Activated CD4-positive, alpha-beta T cell treated with anti-CD3 and anti-CD28 coated beads for 36 hours (primary cell): ENCODE data around the gene NEXN. TPM values are rescaled to one million over a fixed set of nuclear protein-coding genes. Genes with fewer than 3 reads are reported as not detected.

Source experiments
- ATAC-seq: fragments of 200-7000 bp; cut with Tn5 transposase; one replicate; pipeline ENCODE4 v1.10.0; 2021; ENCODE audit warnings: mild to moderate bottlenecking, moderate library complexity
- CTCF ChIA-PET: fragments of 350-600 bp; sonication (Branson Sonifier 250); formaldehyde crosslinking; loops from one replicate; lab custom pipeline; 2021; ENCODE audit warnings: antibody characterized with exemption; lab: Charles Lee
- POLR2A ChIA-PET: fragments of 350-600 bp; sonication (Branson Sonifier 250); formaldehyde crosslinking; loops from one replicate; lab custom pipeline; 2021; ENCODE audit warnings: antibody characterized with exemption, inconsistent platforms; lab: Charles Lee
- DNase-seq: peaks from one replicate; pipeline ENCODE4 v3.0.0-alpha.2; 2020
- H3K27ac Mint-ChIP-seq: one replicate; pipeline ENCODE4 v1.8.0; 2021; ENCODE audit warnings: mixed read lengths
- H3K27me3 Mint-ChIP-seq: one replicate; pipeline ENCODE4 v1.8.0; 2021; ENCODE audit warnings: mixed read lengths
- H3K36me3 Mint-ChIP-seq: one replicate; pipeline ENCODE4 v1.8.0; 2021; ENCODE audit warnings: low read depth, mixed read lengths
- H3K4me1 Mint-ChIP-seq: one replicate; pipeline ENCODE4 v1.8.0; 2021; ENCODE audit warnings: mixed read lengths
- H3K4me3 Mint-ChIP-seq: one replicate; pipeline ENCODE4 v1.8.0; 2021; ENCODE audit warnings: mild to moderate bottlenecking, moderate library complexity, mixed read lengths
- H3K9me3 Mint-ChIP-seq: one replicate; pipeline ENCODE4 v1.8.0; 2021; ENCODE audit warnings: low read depth, mixed read lengths
- intact Hi-C, 2 experiments: fragments of 100-400 bp; cut with DNase I in 1 of 2; cut with micrococcal nuclease in 1 of 2; formaldehyde crosslinking; loops; one replicate each; pipeline versions ENCODE4 v1.14.2 to v1.15.1; 2022 to 2024; cut with DNase I, micrococcal nuclease
- total RNA-seq, 2 experiments: library from RNA; stranded (reverse); gene quantifications; one replicate each; pipeline ENCODE4 v1.2.3, GENCODE V29; 2021

The NEXN gene
- total RNA-seq, 2 experiments from 2014 or later: 2.1 to 3.6 TPM

GRCh38 chr1:77874804-77875445, 13.5 kb upstream of the NEXN start:
- ChIA-PET POLR2A (no interaction called here), CTCF (interaction anchor here (0.7 to 1.6 kb wide), 2 partner anchors 10 to 26 kb away, joined by 3 read pairs; no protein-coding TSS in a partner anchor)
- H3K27me3 Mint-ChIP-seq: no peaks in the 10 kb centered on the region
- no peak for ATAC-seq
- no peak overlapping the region for H3K27ac Mint-ChIP-seq
- intact Hi-C loops: no loop called here
- no peak overlapping the region for H3K4me3 Mint-ChIP-seq
- DNase-seq: no peak
- H3K36me3 Mint-ChIP-seq: peaks cover 5% of the 10 kb centered on the region
- H3K9me3 Mint-ChIP-seq: no peaks in the 10 kb centered on the region
- no peaks in the 10 kb centered on the region for H3K4me1 Mint-ChIP-seq

- Mint-ChIP-seq H3K4me3 (no peak overlapping the region), H3K4me1 (peaks cover 4% of the 10 kb centered on the region), H3K9me3 (no peaks in the 10 kb centered on the region), H3K27me3 (no peaks in the 10 kb centered on the region), H3K36me3 (peaks cover 5% of the 10 kb centered on the region), H3K27ac (no peak overlapping the region)
- no peak for ATAC-seq
- CTCF ChIA-PET: no interaction called here
- no peak for DNase-seq
- intact Hi-C loops: no loop called here
- POLR2A ChIA-PET: no interaction called here
Measured at GRCh38 chr1:77876884-77877283, 11.5 kb upstream of the NEXN start.

GRCh38 chr1:77881061-77881460, 7.4 kb upstream of the NEXN start:
- no peak for ATAC-seq
- Mint-ChIP-seq H3K9me3 (no peaks in the 10 kb centered on the region), H3K27ac (no peak overlapping the region), H3K4me3 (no peak overlapping the region), H3K27me3 (peaks cover 2% of the 10 kb centered on the region), H3K4me1 (peaks cover 4% of the 10 kb centered on the region), H3K36me3 (peaks cover 4% of the 10 kb centered on the region)
- ChIA-PET POLR2A (no interaction called here), CTCF (no interaction called here)
- intact Hi-C loops: no loop called here
- no peak for DNase-seq

- Mint-ChIP-seq H3K27me3 (peaks cover 8% of the 10 kb centered on the region), H3K4me3 (no peak overlapping the region), H3K4me1 (peaks cover 4% of the 10 kb centered on the region), H3K27ac (no peak overlapping the region), H3K9me3 (no peaks in the 10 kb centered on the region), H3K36me3 (peaks cover 8% of the 10 kb centered on the region)
- ChIA-PET CTCF (no interaction called here), POLR2A (no interaction called here)
- intact Hi-C loops: no loop called here
- DNase-seq: no peak
- no peak for ATAC-seq
Measured at GRCh38 chr1:77882411-77882810, 6.0 kb upstream of the NEXN start.

- peaks cover 9% of the 10 kb centered on the region for H3K4me1 Mint-ChIP-seq
- H3K9me3 Mint-ChIP-seq: no peaks in the 10 kb centered on the region
- peaks cover 17% of the 10 kb centered on the region for H3K27me3 Mint-ChIP-seq
- ChIA-PET CTCF (interaction anchor here (1.3 to 1.6 kb wide), 2 partner anchors 11 to 18 kb away, joined by 3 read pairs; no protein-coding TSS in a partner anchor), POLR2A (no interaction called here)
- peak overlapping the region; percentile 59 for H3K4me3 Mint-ChIP-seq
- DNase-seq (peak; percentile 49), ATAC-seq (peak; percentile 82)
- no peak overlapping the region for H3K27ac Mint-ChIP-seq
- peaks cover 6% of the 10 kb centered on the region for H3K36me3 Mint-ChIP-seq
- intact Hi-C loops: no loop called here
Measured at GRCh38 chr1:77888781-77889642, 588 bp downstream of the NEXN start.

GRCh38 chr1:77889671-77890070, 1.2 kb downstream of the NEXN start:
- Mint-ChIP-seq H3K27ac (no peak overlapping the region), H3K27me3 (peaks cover 17% of the 10 kb centered on the region), H3K9me3 (no peaks in the 10 kb centered on the region), H3K4me3 (no peak overlapping the region), H3K36me3 (peaks cover 4% of the 10 kb centered on the region), H3K4me1 (peaks cover 9% of the 10 kb centered on the region)
- ChIA-PET CTCF (no interaction called here), POLR2A (no interaction called here)
- intact Hi-C loops: no loop called here
- no peak for ATAC-seq
- DNase-seq: no peak

- Mint-ChIP-seq H3K36me3 (peaks cover 4% of the 10 kb centered on the region), H3K9me3 (no peaks in the 10 kb centered on the region), H3K4me1 (peaks cover 9% of the 10 kb centered on the region), H3K27ac (no peak overlapping the region), H3K4me3 (no peak overlapping the region), H3K27me3 (peaks cover 16% of the 10 kb centered on the region)
- DNase-seq (no peak), ATAC-seq (no peak)
- intact Hi-C loops: no loop called here
- POLR2A ChIA-PET: no interaction called here
- CTCF ChIA-PET: interaction anchor here (0.8 kb wide), 1 partner anchor 212 kb away, joined by 3 read pairs; no protein-coding TSS in a partner anchor
Measured at GRCh38 chr1:77891200-77891599, 2.8 kb downstream of the NEXN start.

GRCh38 chr1:77899647-77900320, 11.4 kb downstream of the NEXN start:
- no peak for ATAC-seq
- ChIA-PET CTCF (interaction anchor here (1.1 to 1.2 kb wide), 3 partner anchors 11 to 74 kb away, joined by 3 read pairs; partner anchors contain the start of gene NEXN), POLR2A (no interaction called here)
- no peaks in the 10 kb centered on the region for H3K4me1 Mint-ChIP-seq
- peaks cover 2% of the 10 kb centered on the region for H3K9me3 Mint-ChIP-seq
- no peaks in the 10 kb centered on the region for H3K36me3 Mint-ChIP-seq
- no peaks in the 10 kb centered on the region for H3K27me3 Mint-ChIP-seq
- no peak for DNase-seq
- H3K27ac Mint-ChIP-seq: no peak overlapping the region
- intact Hi-C loops: loop anchor here in 1 of 2 experiments (10.0 kb wide), 1 partner anchor 755 kb away; no protein-coding TSS in a partner anchor
- no peak overlapping the region for H3K4me3 Mint-ChIP-seq

GRCh38 chr1:77900687-77901293, 12.4 kb downstream of the NEXN start:
- CTCF ChIA-PET: interaction anchor here (0.6 to 1.2 kb wide), 4 partner anchors 12 to 179 kb away, joined by 3 read pairs; partner anchors contain the start of gene NEXN
- H3K36me3 Mint-ChIP-seq: no peaks in the 10 kb centered on the region
- POLR2A ChIA-PET: no interaction called here
- H3K27me3 Mint-ChIP-seq: no peaks in the 10 kb centered on the region
- ATAC-seq (no peak), DNase-seq (peak; percentile 32)
- intact Hi-C loops: loop anchor here in 1 of 2 experiments (10.0 kb wide), 1 partner anchor 756 kb away; no protein-coding TSS in a partner anchor
- H3K4me1 Mint-ChIP-seq: no peaks in the 10 kb centered on the region
- H3K27ac Mint-ChIP-seq: no peak overlapping the region
- no peak overlapping the region for H3K4me3 Mint-ChIP-seq
- H3K9me3 Mint-ChIP-seq: peaks cover 2% of the 10 kb centered on the region

- Mint-ChIP-seq H3K4me1 (no peaks in the 10 kb centered on the region), H3K27ac (no peak overlapping the region), H3K9me3 (no peaks in the 10 kb centered on the region), H3K4me3 (no peak overlapping the region), H3K36me3 (no peaks in the 10 kb centered on the region), H3K27me3 (no peaks in the 10 kb centered on the region)
- POLR2A ChIA-PET: no interaction called here
- ATAC-seq (no peak), DNase-seq (no peak)
- intact Hi-C loops: loop anchor here in 1 of 2 experiments (5.0 to 10.0 kb wide), 2 partner anchors 212 to 761 kb away; no protein-coding TSS in a partner anchor
- CTCF ChIA-PET: no interaction called here
Measured at GRCh38 chr1:77905603-77906002, 17.2 kb downstream of the NEXN start.
